Measurements from ENCODE around the gene MAPK10. TPM values are rescaled to one million over a fixed set of nuclear protein-coding genes. Genes with fewer than 3 reads are reported as not detected.
"Not testable (repeated sequence)": the region's sequence is repeated elsewhere in the genome, so short reads cannot be mapped to it uniquely, and the experiment has no call there.

Gene MAPK10
- total RNA-seq, 2 experiments from 2014 or later = not detected

DNA sequence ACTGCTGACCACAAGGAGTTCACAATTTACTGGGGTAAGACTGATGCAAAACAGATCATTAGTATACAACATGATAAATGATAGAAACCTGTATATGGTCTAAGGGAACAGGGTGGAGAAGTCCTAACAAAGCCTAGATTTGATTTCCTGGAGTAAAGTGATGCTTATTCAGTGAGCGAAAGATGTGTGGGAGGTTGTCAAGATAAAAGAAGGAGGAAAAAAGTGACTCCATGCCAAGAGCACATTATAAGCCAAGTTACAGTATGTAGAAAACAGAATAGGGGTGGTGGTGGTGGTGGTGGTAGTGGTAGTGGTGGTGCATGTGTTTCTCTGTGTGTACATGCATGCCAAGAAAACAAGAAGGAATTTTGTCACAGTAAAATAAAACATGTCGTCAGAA is 325.2 kb downstream of the MAPK10 start:
- Mint-ChIP-seq H3K4me1 (ENCODE audit: low read depth) (no peaks in the 10 kb centered on the region), H3K27ac (no peak overlapping the region), H3K4me3 (no peak overlapping the region), H3K36me3 (ENCODE audit: low read depth) (no peaks in the 10 kb centered on the region), H3K27me3 (peaks cover 4% of the 10 kb centered on the region), H3K9me3 (no peaks in the 10 kb centered on the region)
- ATAC-seq = no peak
- CTCF ChIA-PET = no interaction called here
- TF ChIP-seq, protein P1, sequence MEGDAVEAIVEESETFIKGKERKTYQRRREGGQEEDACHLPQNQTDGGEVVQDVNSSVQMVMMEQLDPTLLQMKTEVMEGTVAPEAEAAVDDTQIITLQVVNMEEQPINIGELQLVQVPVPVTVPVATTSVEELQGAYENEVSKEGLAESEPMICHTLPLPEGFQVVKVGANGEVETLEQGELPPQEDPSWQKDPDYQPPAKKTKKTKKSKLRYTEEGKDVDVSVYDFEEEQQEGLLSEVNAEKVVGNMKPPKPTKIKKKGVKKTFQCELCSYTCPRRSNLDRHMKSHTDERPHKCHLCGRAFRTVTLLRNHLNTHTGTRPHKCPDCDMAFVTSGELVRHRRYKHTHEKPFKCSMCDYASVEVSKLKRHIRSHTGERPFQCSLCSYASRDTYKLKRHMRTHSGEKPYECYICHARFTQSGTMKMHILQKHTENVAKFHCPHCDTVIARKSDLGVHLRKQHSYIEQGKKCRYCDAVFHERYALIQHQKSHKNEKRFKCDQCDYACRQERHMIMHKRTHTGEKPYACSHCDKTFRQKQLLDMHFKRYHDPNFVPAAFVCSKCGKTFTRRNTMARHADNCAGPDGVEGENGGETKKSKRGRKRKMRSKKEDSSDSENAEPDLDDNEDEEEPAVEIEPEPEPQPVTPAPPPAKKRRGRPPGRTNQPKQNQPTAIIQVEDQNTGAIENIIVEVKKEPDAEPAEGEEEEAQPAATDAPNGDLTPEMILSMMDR (IDR thresholded peaks at IDR 0.05) = no peak
- DNase-seq = no peak
- intact Hi-C loops (cut with micrococcal nuclease) = no loop called here
- POLR2A ChIA-PET = no interaction called here

DNA sequence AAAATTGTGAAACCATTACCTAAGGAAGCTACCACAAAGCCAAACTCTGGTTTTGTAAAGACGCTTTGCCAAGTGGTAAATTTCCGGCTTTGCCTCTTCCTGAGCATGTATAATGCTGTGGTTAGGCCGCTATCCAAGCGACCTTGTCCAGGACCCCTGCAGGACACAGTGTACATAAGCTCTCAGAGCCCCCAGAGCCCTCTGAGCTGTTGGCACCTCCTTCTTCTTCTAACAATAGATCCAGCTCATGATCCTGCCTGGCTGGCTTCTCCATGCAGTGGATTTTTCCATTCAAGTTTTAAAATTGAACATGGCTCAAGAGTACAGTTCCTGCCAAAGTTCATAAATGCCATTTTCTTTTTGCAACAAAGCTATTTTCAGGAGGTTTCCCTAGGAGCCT is 326.7 kb downstream of the MAPK10 start:
- no peak for DNase-seq
- intact Hi-C loops (cut with micrococcal nuclease) = no loop called here
- H3K9me3 Mint-ChIP-seq = no peaks in the 10 kb centered on the region
- no peak for ATAC-seq
- POLR2A ChIA-PET = no interaction called here
- TF ChIP-seq, protein P1 (IDR thresholded peaks at IDR 0.05) = no peak
- no peaks in the 10 kb centered on the region for H3K4me1 Mint-ChIP-seq (ENCODE audit: low read depth)
- H3K27ac Mint-ChIP-seq = no peak overlapping the region
- peaks cover 4% of the 10 kb centered on the region for H3K27me3 Mint-ChIP-seq
- CTCF ChIA-PET = interaction anchor here (1.1 kb wide), 1 partner anchor 12 kb away, joined by 6 read pairs; no protein-coding TSS in a partner anchor
- no peaks in the 10 kb centered on the region for H3K36me3 Mint-ChIP-seq (ENCODE audit: low read depth)
- H3K4me3 Mint-ChIP-seq = no peak overlapping the region

DNA sequence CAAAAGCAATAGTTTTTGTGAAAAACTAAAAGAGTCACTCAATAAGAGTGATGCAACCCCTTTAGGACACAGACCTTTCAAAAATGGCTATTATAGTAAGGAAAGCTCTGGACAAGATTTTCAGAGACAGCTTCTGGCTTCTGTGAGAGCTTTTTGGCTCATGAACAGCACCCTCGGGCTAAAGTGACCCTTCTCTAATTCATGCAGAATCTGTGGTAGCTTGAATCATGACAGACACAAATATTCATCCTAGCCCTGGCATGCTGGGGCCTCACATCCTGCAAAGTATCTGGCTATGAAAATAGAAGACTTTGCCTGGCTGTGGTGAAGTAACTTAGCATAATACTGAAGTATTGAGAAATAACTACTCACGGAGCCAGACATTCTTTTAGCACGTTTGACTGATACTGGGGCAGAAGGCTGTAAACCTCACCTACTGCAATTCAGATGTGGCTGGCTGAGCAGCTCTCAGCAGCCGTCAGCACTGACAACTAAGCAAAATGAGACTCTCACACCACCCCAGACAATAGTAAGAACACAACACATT is 327.3 kb downstream of the MAPK10 start:
- TF ChIP-seq, protein P1 (IDR thresholded peaks at IDR 0.05) = no peak
- Mint-ChIP-seq H3K36me3 (ENCODE audit: low read depth) (no peaks in the 10 kb centered on the region), H3K9me3 (no peaks in the 10 kb centered on the region), H3K27ac (no peak overlapping the region), H3K27me3 (peaks cover 4% of the 10 kb centered on the region), H3K4me3 (no peak overlapping the region), H3K4me1 (ENCODE audit: low read depth) (no peaks in the 10 kb centered on the region)
- DNase-seq = no peak
- ChIA-PET POLR2A (no interaction called here), CTCF (interaction anchor here (1.1 kb wide), 1 partner anchor 12 kb away, joined by 6 read pairs; no protein-coding TSS in a partner anchor)
- intact Hi-C loops (cut with micrococcal nuclease) = no loop called here
- ATAC-seq = no peak

DNA sequence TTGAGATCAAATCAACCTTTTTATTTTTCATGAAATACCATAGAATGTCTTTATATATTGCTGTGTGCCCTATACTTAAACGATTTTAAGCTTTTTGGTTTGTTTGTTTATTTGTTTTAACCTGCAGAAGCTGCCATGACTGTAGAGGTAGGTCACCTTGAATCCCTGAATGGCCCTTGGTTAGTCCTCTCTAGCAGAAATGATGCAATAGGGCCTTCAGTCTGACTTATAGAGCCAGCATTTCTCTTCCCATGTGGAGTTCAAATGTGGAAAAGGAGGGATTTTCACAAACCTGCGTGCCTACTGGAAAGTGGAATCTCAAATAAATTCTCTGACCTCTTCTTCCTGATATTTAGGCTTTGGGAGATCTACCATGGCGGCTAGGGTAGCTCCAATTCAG is 327.9 kb downstream of the MAPK10 start:
- Mint-ChIP-seq H3K4me3 (no peak overlapping the region), H3K27ac (no peak overlapping the region), H3K27me3 (peaks cover 4% of the 10 kb centered on the region), H3K4me1 (ENCODE audit: low read depth) (no peaks in the 10 kb centered on the region), H3K36me3 (ENCODE audit: low read depth) (no peaks in the 10 kb centered on the region), H3K9me3 (no peaks in the 10 kb centered on the region)
- ChIA-PET CTCF (interaction anchor here (0.9 to 1.1 kb wide), 2 partner anchors 9 to 13 kb away, joined by 3 to 6 read pairs; no protein-coding TSS in a partner anchor), POLR2A (no interaction called here)
- TF ChIP-seq, protein P1 (IDR thresholded peaks at IDR 0.05) = no peak
- no peak for ATAC-seq
- DNase-seq = no peak
- intact Hi-C loops (cut with micrococcal nuclease) = no loop called here

DNA sequence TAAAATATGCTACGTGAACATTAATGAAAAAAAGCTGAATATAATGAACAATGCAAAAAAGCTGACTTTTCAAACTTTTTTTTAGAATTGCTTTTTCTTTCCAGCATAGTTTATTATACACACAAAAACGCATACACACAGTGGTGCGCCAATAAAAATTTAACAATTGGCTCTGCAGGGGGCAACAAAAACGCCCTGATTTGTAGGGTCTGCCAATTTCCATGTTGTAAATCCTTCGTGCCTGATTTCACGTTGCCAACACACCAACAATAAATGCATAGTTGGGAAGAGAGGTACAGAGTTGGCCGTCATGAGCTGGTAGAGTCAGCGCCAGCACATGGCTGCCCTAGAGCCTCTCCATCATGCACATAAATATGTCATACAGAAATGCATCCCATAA is 333.1 kb downstream of the MAPK10 start:
- intact Hi-C loops (cut with micrococcal nuclease) = no loop called here
- H3K27me3 Mint-ChIP-seq = peaks cover 2% of the 10 kb centered on the region
- TF ChIP-seq, protein P1 (IDR thresholded peaks at IDR 0.05) = no peak
- no peaks in the 10 kb centered on the region for H3K9me3 Mint-ChIP-seq
- no peak overlapping the region for H3K27ac Mint-ChIP-seq
- no peak for DNase-seq
- no peak overlapping the region for H3K4me3 Mint-ChIP-seq
- CTCF ChIA-PET = no interaction called here
- no peak for ATAC-seq
- POLR2A ChIA-PET = no interaction called here
- no peaks in the 10 kb centered on the region for H3K4me1 Mint-ChIP-seq (ENCODE audit: low read depth)
- no peaks in the 10 kb centered on the region for H3K36me3 Mint-ChIP-seq (ENCODE audit: low read depth)

DNA sequence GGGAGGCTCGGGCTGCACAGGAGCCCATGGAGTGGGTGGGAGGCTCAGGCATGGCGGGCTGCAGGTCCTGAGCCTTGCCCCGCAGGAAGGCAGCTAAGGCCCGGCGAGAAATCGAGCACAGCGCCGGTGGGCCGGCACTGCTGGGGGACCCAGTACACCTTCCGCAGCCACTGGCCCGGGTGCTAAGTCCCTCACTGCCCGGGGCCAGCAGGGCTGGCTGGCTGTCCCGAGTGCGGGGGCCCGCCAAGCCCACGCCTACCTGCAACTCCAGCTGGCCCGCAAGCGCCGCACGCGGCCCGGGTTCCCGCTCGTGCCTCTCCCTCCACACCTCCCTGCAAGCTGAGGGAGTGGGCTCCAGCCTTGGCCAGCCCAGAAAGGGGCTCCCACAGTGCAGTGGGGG is 338.2 kb downstream of the MAPK10 start:
- H3K27me3 Mint-ChIP-seq; CTCF ChIA-PET; H3K9me3 Mint-ChIP-seq; POLR2A ChIA-PET; H3K36me3 Mint-ChIP-seq (ENCODE audit: low read depth); intact Hi-C loops (cut with micrococcal nuclease); H3K27ac Mint-ChIP-seq; DNase-seq; H3K4me3 Mint-ChIP-seq; ATAC-seq; H3K4me1 Mint-ChIP-seq (ENCODE audit: low read depth): not testable (repeated sequence)

Measured in activated CD8-positive, alpha-beta T cell treated with anti-CD3 and anti-CD28 coated beads for 36 hours (primary cell).